Embryonic facial prominence (tissue), 1 donor: ENCODE data around the gene EHD1.

Source experiments
- DNase-seq: peaks from one replicate; pipeline ENCODE4 v3.0.0-alpha.2; 2016; ENCODE audit errors: extremely low spot score

The EHD1 gene

DNA sequence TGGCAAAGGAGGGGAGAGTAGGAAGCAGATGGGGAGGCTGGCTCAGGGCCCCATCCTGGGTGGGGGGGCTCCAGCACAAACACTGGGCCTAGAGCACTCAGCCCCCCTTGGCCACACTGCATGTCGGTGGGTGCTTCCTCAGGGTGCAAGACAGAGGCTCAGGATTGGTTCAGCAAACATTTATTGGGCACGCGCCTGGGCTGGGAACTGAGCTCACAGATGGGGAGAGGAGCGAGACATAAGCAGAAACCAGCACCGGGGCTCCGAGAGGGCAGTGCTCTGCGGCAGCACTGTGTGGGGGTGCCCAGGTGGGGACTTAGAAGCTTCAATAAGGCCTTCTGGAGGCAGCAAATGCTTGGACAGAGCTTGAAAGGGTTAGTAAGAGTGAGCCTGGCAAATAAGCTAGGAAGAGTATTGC lies 12.1 kb upstream of the EHD1 start:
- no peak for DNase-seq

DNA sequence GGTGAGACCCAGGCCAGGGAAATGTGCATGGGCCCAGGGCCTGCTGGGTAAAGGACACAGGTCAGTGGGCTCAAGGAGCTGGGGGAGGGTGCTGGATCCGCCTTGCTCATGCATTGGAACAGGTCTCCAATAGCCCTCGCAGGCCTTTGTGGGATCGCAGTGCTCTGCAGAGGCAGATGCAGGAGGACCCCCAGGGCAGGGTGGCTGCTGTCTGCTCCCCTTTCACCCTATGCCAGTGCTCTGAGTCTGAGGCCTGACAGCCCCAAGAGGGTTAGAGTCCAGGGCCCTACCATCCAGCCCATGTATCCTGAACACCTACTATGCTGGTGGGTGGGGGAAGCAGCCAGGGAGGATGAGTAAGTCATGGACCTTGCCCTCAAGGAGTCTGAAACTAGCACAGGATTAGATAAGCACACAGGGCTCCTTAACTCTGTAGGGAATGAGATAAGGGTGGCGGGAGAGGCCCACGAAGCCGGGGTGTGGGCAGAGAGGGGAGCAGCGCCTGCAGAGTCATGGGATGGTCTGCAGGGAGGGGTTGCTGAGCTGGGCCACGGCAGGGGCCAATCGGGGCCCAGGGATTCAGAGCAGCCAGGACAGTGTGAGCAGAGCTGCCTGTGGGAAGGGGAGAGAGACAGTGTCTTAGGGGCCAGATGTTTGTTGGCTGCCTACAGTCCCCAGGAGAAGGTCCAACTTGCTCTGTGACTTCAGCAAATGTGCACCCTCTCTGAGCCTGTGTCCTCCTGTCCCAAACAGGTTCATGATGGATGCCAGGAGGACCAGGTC lies 10.5 kb upstream of the EHD1 start:
- no peak for DNase-seq

DNA sequence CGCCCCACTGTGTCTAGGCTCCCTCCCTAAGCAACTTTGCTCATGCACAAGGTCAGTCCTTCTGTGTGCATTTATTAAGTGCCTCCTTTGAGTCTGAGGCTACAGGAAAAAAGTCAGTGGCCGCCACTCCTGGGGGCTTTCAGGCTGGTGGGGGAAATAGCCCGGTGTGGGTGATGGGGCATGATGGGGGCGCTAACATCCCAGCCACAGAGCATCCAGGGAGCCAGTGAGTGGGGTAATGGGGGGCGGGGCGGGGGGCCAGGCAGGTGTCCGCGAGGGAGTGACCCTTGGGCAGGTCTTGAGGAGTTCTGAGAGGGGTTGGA lies 9.9 kb upstream of the EHD1 start:
- no peak for DNase-seq

DNA sequence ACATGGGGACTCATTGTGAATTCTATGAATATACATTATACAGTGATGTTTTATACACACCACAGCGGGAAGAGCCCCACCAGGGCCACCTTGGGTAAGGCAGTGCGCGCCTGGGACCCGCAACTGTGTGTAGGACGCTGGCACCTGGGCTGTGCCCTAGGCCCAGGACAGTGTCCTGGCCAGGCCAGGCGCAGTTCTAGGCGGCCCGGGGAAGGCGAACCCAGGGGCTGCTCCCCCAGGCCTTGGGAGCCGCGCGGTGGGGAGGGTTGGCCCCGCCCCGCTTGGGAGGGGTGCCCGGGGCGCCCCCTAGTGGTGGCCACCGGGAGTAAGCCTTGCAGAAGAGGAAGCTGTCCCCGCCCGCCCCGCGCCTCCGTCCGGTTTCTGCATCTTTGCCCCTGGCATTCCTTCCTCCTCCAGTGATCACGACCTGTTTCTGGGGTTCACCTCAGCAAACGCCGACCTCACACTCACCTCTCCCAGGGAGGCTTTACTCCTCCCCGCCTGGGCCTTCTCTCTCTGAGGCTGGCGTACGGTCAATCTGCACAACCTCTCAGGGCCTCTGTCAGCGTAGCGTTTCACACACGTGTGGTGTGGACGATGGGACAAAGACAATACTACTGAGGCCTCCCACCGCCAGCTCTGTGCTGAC lies 9.5 kb upstream of the EHD1 start:
- no peak for DNase-seq

DNA sequence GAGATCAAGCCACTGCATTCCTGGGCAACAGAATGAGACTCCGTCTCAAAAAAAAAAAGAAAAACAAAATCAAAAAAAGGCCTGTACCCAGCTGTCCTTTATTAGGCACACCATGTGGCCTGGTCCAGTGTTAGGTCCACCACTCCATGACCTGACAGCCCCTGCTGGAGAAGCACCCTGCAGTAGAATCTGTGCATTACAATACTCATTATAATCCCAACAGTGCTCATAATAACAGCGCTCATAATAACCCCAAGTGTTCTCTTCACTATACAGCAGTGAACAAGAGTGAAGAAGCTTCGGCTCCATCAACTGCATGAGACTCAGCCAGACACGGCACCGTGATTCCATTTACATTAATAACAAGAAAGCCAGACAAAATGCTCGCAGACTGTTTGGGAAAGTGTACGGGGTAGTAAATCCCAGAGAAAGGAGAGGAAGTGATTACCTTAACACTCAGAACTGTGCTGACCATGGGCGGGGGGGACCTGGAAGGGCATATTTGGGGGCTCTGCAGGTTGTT lies 8.9 kb upstream of the EHD1 start:
- no peak for DNase-seq

DNA sequence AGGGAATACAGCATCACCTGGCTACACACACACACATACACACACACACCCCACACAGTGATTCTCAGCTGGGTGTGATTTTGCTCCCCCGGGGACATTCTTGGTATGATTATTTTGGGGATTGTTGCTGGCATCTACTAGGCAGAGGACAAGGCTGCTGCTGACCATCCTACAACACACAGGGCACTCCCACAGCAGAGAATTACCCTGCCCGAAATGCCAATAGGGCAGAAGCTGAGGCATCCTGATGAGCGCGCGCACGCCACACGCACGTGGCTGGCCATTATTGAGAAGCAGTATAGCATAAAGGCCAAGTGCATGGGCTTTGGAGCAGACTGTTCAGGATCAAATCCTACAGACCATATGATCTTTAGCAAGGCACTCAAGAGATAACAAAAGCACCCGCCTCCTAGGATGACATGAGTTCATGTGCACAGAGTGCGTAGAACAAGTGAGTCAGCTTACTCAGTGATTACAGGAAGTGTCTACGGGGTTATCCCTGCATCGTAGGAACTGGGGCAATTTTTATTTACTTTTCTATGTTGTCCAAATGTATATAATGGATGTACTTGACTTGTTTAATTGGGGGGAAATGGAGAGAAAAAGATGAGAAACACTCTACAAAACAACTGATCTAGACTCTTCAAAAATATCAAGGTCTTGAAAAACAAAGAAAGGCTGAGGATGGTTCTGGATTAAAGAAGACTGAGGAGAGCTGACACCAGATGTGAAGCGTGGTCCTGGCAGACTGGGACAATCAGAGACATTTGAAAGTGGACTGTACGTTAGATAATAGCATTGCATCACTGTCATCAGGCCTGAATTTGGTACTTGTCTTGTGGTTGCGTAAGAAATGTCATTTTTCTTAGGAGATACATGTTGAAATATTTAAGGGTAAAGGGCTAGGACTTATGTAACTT lies 7.2 kb upstream of the EHD1 start:
- DNase-seq = no peak

DNA sequence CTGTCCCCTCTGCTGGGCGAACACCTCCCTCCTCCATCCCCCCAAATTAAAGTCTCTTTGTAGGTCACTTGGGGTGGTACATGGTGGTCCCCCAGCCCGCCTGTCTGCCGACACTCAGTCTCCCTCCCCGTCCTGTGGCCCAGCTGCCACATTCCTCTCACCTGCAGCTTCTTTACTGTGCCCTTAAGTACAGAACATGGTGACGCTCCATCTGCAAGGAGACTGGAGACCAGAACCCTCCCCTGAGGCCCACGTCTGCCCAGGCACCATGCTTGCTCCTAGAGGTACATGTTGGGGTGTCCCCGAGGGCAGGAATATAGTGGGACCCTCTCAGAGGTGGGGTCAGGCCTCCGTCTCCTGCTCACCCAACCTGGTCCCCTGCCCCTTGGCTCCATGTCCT lies 5.6 kb upstream of the EHD1 start:
- no peak for DNase-seq

DNA sequence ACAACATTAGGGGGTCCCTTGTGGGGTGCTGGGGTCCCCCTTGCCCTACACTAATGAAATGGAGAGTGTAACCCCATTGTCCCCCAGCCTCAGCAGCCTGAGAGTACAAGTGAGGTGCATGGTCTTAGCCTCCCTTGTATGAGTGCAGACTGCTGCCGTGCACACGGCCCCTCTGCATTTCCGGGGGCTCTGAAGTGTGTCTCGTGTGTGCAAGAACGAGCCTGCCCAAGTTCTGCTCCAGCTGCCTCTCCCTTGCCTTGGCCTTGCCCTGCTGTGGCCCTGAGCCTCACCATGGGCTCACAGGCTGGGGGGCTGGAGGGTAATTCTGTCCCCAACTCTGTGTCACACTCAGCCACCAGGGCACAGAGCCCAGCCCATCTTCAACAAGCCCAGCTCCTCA lies 5.2 kb upstream of the EHD1 start:
- no peak for DNase-seq

DNA sequence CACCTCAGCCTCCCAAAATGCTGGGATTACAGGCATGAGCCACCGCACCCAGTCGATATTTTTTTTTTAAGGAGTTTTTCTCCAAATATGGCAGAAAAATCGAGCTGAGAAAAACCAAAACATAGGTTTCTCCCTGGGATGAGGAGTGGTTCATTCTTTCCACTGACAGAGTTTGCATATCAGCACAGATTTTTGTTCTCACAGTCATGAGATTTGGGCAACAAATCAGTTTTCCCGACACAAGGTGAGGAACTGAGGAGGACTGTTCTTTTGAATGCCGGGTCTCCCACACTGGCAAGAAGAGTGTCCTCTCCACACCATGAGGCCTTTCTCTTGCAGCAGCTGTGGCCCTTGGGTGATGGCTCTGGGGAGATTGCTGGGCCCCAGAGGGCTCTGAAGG lies 3.8 kb upstream of the EHD1 start:
- DNase-seq = no peak

DNA sequence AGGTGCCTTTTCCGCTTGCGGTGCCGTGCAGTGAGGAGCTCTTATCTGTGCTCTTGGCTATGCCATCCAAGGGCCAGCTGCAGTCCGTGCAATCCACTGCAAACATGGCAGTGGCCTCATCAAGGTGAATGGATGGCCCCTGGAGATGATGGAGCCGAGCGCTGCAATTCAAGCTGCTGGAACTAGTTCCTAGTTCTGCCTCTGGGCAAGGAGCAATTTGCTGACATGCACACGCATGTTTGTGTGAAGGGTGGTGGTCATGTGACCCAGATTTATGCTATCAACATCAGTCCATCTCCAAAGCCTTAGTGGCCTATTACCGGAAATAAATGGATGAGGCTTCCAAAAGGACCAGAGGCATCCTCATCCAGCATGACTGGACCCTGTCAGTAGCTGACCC lies 3.1 kb upstream of the EHD1 start:
- no peak for DNase-seq

DNA sequence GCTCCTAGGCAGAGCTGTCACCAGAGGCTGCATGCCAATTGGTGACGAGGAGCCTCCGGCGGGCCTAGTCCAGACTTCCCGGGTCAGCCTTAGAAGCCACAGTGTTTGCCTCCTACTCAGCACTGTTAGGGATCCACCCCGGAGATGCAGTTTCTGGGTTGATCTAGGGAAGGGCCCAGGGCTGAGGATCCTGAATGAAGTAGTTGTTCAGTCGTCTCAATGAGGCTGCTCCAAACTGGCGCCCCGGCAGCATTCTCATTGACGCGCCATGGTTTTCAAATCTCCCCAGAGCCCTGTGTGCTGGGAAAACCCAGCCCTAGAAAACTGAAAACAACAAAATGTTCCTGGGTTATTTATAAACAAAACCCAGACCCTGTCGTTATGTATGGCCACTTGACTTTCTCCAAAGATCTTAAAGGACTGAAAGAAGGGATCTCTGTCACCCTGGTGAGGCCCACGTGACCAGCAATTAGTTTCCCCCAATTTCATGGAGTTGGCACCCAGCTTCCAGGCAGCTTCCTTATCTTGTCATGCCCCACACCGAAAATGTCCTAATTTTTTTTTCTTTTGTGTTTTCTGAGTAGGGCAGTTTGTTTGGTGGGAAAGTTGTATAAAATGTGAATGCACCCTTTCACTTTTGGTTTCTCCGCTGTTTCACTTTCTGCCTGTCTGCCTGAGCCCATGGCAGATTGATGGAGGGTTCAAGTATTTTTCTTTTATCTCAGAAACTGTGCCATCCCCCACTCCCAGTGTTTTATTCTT lies 2.0 kb upstream of the EHD1 start:
- DNase-seq = no peak

DNA sequence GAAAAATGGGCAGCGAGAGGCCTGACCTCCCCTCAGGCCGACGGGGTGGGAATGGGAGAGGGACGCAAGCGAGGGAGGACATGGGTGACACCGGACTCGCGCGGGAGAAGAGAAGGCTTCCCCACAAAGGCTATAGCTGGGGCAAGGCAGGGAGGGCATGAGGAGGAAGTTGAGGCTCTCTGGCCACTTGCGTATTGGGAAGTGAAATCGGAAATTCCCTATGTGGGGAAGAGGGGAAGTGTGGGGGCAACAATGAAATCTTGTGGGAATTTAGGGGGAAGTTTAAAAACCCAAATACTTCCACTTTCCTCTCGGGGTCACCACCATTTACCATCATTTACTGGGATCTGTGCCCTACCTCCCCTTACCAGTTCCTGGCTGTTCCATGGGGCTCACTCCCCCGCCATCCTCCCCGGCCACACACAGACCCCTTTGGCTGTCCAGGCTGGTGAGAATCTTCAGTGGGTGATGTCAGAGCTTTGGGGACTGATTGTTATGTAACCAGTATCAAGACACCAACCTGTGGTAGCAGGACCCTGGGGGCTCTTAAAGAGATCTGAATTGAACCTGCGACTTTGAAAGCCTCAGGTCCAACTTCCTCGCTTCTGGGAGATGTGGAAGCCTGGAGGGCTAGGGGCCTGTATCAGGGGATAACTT lies 951 bp upstream of the EHD1 start:
- no peak for DNase-seq

DNA sequence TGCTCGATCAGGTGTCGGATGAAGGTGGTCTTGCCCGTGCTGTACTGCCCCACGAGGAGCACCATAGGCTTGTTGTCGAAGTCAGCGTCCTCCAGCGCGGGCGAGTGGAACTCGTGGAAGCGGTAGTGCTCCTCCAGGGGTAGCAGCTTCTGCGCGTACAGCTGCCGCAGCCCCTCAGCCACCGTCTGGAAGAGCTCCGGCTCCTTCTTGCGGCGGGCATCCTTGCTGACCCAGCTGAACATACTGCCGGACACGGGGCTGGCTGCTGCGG lies 263 bp downstream of the EHD1 start:
- DNase-seq = no peak

DNA sequence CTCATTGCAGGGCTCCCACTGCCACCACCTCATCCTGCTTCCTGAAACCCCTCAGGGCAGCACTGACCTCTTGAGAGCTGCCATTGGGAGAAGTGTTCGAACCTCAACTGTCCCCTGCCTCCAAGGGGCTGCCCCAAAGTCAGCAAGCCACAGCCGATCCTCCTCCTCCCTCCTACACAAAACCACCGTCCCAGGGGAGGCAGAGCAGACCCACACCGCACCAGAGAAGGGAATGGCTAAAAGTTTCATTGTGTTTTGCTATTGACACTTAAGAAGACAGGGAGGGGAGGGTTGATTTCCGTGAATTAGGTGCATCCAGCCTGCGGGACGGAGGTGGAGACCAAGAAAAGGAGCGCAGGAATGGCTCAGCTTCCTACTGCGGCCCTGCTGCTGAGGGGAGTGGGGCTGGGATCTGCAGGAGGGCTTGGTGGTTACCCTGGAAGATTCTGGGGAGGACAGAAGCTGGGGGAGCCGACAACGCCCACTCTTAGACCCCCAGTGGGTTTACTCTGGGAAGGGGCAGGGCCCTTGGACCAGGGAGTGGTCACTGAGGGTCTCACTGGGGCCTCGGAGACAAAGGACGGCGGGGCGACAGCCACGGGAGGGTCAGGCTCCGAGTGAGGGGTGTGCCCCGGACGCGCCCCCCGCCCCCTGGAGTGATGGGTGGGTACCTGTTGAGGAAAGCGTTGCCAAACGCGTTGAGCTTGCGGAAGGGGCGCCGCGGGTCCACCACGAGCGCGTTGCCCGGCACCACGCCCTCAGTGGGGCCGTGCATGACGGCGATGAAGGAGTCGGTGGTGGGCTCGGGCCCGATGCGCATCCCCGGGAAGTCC lies 815 bp downstream of the EHD1 start:
- no peak for DNase-seq

DNA sequence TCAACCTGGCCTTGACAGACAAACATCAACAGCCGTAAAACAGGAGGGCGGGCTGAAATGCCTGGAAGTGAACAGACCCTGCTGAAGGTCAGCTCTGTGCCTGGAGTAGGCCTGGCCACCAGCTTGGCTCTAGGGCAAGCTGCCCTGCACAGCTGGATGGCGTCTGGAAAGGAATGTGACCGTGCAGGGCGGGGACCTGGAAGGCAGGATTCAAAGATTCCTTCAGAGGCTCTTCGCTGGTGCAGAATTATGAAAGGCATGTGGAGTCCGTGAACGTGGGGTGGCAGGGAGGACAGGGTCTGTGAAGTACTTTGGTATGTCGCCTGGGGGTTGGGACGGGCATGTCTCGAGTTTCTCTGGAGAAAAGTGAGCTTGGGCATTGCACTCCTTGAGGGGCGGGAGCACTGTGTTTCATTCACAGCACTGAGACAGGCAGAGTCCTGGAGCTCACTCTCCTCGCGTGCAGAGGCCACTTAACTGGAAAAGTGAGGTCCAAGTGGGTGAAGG lies 1.5 kb downstream of the EHD1 start:
- DNase-seq = no peak

DNA sequence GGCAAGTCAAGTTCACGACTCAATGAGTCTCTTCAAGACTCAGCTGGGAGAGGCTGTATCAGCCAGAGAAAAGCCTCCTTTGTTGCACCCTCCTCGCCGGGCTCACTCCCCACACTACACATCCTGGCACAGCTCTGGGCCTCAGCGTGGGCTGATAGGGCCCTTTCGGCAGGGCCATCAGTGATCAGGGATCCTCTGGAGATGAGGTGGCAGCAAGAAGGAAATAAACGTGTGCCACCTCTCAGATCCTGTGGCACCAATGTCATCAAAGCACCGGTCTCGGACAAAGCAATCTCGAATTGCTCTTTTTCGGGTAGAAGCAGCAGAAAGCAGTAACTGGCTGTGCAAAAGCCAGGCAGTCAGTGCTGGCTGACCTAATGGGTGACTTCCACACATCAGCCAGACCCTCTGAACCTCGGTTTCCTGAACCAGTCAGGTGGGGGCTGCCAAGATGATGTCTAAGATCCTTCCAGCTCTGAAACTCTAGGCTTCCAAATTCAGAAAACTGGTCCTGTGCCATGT lies 2.1 kb downstream of the EHD1 start:
- no peak for DNase-seq

DNA sequence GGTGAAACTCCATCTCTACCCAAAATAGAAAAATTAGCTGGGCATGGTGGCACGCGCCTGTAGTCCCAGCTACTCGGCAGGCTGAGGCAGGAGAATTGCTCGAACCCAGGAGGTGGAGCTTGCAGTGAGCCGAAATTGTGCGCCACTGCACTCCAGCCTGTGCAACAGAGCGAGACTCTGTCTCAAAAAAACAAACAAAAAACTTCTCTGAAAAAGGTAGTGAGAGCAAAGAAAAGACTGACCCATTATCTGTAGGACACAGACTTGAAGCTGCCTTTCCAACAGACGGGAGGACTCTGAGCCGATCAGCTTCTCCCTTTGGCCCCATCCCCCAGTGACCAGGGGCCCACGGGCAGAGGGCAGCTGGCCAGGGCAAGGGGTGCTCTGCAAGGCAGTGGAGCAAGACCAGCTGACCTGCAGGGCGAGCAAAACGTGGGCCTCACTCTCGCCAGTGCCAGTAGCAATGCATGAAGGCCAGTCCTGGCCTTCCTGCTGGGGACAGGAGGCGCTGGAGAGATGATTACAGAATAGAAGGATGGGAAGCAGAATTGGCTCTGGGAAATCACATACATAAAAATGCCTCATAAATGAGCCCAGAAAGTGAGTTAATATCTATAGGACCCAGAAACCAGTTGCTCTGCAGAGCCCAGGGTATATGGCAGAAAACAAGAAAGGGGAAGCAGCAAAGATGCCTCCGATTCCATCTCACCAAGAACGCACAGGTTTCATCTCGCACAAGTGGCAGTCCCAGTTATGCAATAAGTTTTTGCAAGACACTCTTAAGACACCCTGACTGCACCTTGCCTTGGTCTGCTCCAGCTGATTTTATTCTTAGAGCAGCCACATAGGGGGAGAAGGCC lies 2.8 kb downstream of the EHD1 start:
- no peak for DNase-seq

DNA sequence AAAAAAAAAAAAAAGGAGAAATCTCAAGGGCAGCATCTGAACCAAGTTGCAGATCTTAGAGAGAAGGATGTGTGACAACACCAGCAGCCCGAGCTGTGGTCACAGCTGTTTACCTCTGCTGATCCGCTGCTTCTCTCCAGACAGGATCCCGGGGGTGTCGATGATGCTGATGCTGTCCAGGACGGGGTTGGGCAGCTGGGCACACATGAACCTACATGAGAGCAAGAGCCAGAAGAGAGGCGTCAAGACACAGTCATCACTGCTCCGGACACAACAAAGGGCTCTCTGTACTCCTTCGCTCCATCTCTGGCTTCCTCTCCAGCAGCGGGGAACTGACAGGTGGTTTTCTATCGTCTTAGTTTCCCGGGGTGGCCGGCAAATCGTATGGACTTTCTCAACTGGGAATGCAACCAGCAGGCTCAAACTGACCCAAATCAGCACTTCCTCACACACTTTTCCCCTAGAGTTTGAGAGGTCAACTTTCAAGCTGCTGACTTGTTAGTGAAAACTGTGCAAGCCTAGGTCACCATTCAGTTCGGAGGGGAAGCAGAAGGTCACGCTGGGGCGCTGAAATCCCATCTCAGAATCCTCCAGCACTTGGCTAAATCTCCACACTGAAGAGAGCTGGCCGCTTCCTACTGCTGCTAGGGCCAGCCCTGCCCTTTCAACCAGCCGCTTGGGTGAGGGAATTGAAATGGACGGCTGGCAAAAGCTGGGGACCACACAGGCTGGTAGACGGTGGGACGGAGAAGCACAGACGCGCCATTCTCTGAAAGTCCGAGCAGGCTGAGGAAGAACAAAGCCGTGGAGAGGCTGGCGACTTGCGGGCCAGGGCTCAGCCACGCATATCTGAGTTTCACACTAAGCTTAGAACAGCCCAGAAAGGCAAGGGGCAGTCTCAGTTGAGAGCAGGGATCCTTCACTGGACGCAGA lies 3.8 kb downstream of the EHD1 start:
- DNase-seq = no peak
